Endothelial cell of hepatic sinusoid (primary cell): ENCODE data around the gene RNASET2.
"Not testable (repeated sequence)": the region's sequence is repeated elsewhere in the genome, so short reads cannot be mapped to it uniquely, and the experiment has no call there.

Experiments
- in situ Hi-C: cut with HindIII; loops from 2 replicates; pipeline ENCODE4 v1.10.0; 2017; ENCODE audit warnings: low sequenced_read_pairs

Gene RNASET2

GRCh38 chr6:166929542-166930189, 26.7 kb downstream of the RNASET2 start:
- in situ Hi-C loops, result no loop called here

GRCh38 chr6:166928644-166929541, 27.5 kb downstream of the RNASET2 start:
- in situ Hi-C loops, result no loop called here

GRCh38 chr6:166927935-166928643, 28.3 kb downstream of the RNASET2 start:
- in situ Hi-C loops, result no loop called here

- in situ Hi-C loops, result no loop called here
These were observed 29.0 kb downstream of the RNASET2 start for GRCh38 chr6:166927240-166927934.

DNA sequence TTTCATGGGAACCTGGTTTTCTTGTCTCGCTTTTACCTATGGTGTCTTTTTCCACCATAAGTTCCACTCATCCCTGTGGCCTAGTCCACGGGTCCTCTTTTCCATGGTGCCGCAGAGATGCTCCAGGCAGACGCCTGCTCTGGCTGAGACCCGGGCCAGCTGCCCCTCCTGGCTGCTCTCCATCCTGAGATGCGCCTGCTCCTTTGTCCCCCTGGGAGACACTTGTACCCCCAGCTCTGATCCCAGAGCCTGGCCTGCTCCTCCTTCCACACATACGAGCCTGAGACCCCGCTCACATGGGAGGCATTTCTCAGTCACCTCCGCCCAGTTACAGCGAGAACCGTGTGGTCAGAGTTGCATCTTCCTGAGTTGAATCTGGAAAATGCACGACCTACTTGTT, 29.6 kb downstream of the RNASET2 start:
- in situ Hi-C loops, result no loop called here

DNA sequence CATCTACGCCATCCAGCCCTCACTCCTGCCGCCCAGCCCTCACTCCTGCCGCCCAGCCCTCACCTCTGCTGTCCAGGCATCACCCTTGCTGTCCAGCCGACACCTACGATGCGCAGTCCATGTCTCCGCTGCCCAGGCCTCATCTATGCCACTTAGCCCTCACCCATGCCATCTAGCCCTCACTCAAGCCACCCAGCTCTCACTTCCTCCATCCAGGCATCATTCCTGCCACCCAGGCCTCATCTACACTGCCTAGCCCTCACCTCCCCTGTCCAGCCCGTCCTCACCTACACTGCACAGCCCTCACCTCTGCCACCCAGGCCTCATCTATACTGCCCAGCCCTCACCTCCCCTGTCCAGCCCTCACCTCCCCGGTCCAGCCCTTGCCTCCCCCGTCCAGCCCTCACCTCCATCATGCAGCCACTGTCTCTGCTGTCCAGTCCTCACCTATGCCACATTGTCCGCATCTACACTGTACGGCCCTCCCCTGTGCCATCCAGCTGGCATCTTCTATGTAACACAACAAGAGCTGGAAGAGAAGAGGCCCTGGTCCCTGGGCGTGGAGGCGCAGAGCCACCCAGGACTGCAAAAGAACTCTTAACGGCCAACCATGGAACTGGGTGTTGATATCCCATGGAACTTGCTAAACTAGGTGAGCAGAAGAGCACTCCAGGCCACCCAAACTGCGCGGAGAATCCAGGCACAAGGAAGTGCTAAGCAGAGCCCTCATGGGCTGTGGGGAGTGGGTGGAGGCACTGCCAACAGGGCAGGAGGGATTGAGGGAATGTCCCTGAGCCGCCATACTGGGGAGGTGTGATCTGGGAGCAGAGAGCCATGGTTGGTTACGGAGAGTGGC, 31.0 kb downstream of the RNASET2 start:
- in situ Hi-C loops, result no loop called here

DNA sequence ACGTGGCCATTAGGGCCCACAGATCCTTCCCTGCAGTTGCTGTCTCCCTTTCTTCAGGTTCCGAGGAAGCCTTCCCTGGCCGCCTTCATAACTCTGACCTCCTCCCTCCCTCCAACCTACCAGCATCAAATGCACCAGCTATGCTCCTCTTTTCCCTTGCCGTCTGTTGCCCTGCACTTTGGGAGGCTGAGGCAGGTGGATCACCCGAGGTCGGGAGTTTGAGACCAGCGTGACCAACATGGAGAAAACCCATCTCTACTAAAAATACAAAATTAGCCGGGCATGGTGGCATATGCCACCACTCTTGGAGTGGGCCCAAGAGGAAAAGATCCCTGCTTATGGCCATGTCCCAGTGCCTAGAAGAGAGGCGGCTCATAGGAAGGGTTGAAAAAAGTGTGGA, 31.8 kb downstream of the RNASET2 start:
- in situ Hi-C loops, result no loop called here

GRCh38 chr6:166922937-166923336, 33.4 kb downstream of the RNASET2 start:
- in situ Hi-C loops, result no loop called here

- in situ Hi-C loops, result no loop called here
These were observed 34.8 kb downstream of the RNASET2 start for GRCh38 chr6:166921570-166921969.

DNA sequence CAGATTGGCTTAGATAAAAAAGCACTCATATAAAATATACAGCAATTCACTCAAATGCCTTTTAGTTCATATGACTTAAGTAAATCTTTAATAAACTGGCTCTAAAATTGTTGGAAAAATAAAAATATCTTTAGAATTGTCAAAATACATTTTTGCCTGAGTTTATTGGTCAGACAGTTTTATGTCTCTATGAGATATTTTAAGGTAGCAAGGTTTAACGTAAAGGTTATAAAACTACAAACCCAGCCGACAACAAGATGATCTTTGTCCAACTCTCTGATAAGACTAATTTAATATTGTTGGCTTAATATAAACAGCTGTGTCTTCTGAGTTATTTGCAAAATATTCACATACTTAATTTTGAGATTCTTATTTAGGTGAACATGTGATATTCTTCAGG, 39.5 kb downstream of the RNASET2 start:
- in situ Hi-C loops, result no loop called here

DNA sequence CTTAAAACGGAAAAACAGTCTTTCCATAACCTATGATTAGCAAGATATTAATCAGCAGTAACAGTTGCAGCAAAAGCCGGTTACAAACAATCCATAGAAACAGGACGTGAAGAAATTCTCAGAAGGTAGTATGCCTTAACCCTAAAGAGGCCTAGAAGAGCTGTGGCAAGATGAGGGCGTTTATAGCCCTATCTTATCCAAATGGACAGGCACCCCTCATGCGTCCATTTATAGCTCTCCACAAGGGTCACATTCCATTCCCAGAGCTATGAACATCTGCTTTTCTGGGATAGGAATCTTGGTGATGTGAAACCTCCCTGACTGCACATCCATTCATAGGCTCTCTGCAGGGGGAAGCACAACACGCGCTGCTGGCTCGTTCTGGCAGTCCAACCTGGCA, 40.9 kb downstream of the RNASET2 start:
- in situ Hi-C loops, result not testable (repeated sequence)

GRCh38 chr6:166914952-166915351, 41.4 kb downstream of the RNASET2 start:
- in situ Hi-C loops, result not testable (repeated sequence)

DNA sequence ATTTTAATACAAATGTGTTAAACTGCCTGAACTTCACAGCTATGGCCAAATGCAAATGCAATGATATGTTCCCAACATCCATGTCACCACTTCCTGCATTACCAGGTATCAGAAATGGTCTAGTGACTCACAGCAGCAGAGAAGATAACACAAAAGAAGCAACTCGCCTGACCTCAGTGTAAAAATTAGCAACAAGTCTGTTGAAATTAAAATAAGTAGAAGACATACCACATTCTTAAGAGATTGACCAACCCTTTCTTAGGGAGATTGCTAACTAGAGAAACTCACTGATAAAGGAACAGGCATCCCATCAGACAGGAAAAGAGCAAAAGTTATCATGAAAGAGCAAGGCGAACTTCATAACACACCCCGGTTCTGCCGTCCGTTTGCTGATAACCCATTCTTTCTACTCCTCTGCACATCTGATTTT, 45.1 kb downstream of the RNASET2 start:
- in situ Hi-C loops, result no loop called here

GRCh38 chr6:166910601-166911000, 45.7 kb downstream of the RNASET2 start:
- in situ Hi-C loops, result no loop called here

DNA sequence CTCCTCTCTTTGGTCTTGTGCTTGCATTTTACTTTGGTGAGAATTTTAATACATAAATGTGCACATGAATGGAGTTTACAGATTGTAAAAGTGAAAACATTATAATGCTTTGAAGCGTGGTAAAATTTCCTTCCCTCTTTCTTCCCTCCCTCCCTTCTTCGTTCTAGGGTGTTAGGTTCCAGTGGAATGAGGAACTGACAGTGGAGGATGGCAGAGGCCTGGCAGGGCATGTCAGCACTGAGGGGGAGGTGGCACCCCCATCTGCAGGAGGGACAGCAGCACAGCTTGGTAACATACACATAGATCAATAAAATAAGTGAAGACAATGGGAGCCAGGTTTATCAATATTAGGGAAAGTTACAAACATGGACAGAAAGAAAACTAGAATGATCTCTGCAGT, 47.5 kb downstream of the RNASET2 start:
- in situ Hi-C loops, result no loop called here

GRCh38 chr6:166907871-166908806, 48.2 kb downstream of the RNASET2 start:
- in situ Hi-C loops, result no loop called here

DNA sequence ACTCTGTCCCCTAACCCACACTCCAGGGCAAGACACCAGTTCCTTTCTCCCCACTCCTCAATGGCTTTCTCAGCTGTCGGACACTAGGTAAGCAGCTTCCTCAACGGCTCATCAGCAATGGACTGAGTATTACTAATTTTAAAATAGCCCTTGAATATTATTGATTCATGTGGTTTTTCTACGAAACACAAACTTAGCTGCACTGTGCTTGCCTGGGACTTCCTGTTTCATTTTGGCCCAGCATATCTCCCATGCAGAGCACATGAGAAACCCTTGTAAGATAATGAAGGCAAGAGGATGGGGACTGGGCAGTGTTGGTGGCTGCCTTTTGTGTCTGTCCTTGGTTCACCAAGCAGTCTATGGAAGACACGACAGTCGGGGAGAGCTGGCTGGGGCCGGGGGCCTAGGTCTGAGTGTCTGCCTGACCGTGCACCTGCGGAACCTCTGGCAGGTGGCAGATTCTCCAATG, 48.9 kb downstream of the RNASET2 start:
- in situ Hi-C loops, result no loop called here

DNA sequence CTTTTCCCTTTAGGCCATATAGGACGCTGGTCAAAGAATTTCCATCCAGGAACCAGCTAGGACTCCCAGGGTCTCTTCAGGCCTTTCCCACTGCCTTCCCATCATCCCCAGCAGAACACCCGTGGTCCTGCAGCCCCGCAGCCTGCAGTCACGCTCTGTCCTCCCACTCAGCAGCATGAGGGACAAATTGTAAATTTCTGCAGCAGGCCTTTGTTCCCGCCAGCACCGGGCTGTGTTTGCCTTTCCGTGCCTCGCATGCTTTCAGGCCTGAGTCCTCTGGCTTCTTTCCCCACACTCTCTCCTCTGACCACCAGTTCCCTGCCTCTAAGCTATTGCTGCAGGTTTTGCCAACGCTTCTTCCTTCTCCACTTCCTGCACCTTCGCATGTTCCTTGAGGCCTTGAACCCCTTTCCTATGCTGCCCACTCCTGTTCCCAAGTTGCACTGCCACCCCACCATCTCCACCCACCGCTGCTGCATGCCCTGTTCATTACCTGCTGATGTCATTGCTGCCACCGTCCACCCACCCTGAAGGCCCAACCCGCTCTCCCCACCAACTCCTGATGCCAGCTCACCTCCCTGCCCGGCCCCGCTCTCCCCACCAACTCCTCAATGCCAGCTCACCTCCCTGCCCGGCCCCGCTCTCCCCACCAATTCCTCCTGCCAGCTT, 49.8 kb downstream of the RNASET2 start:
- in situ Hi-C loops, result no loop called here
